HepG2 (cell line): ENCODE measurements around the gene ZNF860. TPM values are rescaled to one million over a fixed set of nuclear protein-coding genes. Genes with fewer than 3 reads are reported as not detected.
A peak's percentile ranks its signal among the peaks of the same experiment; 100 is the strongest.

Experiments used
- ATM ChIP-seq: fragments of 450-650 bp; IDR thresholded peaks from 2 replicates; pipeline ENCODE4 v1.7.1; 2017; ENCODE audit warnings: mild to moderate bottlenecking, borderline replicate concordance
- EED ChIP-seq: sonication (generic); formaldehyde crosslinking; IDR thresholded peaks from 2 replicates; pipeline ENCODE4 v1.5.0; 2020; ENCODE audit warnings: mild to moderate bottlenecking, missing genetic modification reagents
- FOSL1 ChIP-seq: sonication (generic); formaldehyde crosslinking; IDR thresholded peaks from 2 replicates; pipeline ENCODE4 v1.9.0; 2021; ENCODE audit warnings: missing genetic modification reagents, borderline replicate concordance
- FOXP1 ChIP-seq, 2 experiments: fragments of 450-650 bp in 1 of 2; IDR thresholded peaks; 2 replicates each; pipeline ENCODE4 v1.6.1; 2017 to 2018; ENCODE audit warnings: antibody characterized with exemption in 1 of 2
- GFI1 ChIP-seq: sonication (generic); formaldehyde crosslinking; IDR thresholded peaks from 2 replicates; pipeline ENCODE4 v1.5.0; 2020; ENCODE audit warnings: missing genetic modification reagents, mild to moderate bottlenecking, borderline replicate concordance
- GLMP ChIP-seq: sonication (generic); formaldehyde crosslinking; IDR thresholded peaks from 2 replicates; pipeline ENCODE4 v1.9.0; 2021; ENCODE audit warnings: missing genetic modification reagents, mild to moderate bottlenecking, borderline replicate concordance
- GMEB2 ChIP-seq: IDR thresholded peaks from 2 replicates; pipeline ENCODE4 v1.6.1; 2016; ENCODE audit warnings: missing biosample characterization, missing genetic modification reagents, low read depth
- HDAC6 ChIP-seq: fragments of 200-600 bp; sonication (generic); IDR thresholded peaks from 2 replicates; pipeline ENCODE4 v1.7.0; 2017; ENCODE audit warnings: mild to moderate bottlenecking, antibody characterized with exemption, low read length, low read depth
- MTF1 ChIP-seq: sonication (generic); formaldehyde crosslinking; IDR thresholded peaks from 2 replicates; pipeline ENCODE4 v1.5.0; 2020; ENCODE audit warnings: missing genetic modification reagents
- NFYB ChIP-seq: sonication (generic); formaldehyde crosslinking; IDR thresholded peaks from 2 replicates; pipeline ENCODE4 v1.4.0; 2020; ENCODE audit warnings: missing genetic modification reagents
- SOX13 ChIP-seq, 3 experiments: fragments of 450-650 bp in 1 of 3; sonication (generic) in 1 of 3; formaldehyde crosslinking in 1 of 3; IDR thresholded peaks in 2 of 3; conservative IDR thresholded peaks in 1 of 3; 2 replicates each; pipeline versions ENCODE4 v1.5.0 to v1.6.1; 2016 to 2020; ENCODE audit warnings: antibody characterized with exemption in 1 of 3, mild to moderate bottlenecking in 1 of 3, missing compliant biosample characterization in 1 of 3, missing genetic modification reagents in 1 of 3, moderate library complexity in 1 of 3
- TEAD3 ChIP-seq: optimal IDR thresholded peaks from 2 replicates; pipeline ENCODE3; 2016; ENCODE audit warnings: borderline replicate concordance
- TEF ChIP-seq: sonication (generic); formaldehyde crosslinking; IDR thresholded peaks from 2 replicates; pipeline ENCODE4 v1.5.0; 2020; ENCODE audit warnings: missing genetic modification reagents
- ZBTB4 ChIP-seq: sonication (generic); formaldehyde crosslinking; IDR thresholded peaks from 2 replicates; pipeline ENCODE4 v1.4.0; 2020; ENCODE audit warnings: missing genetic modification reagents, mild to moderate bottlenecking, borderline replicate concordance
- ZNF343 ChIP-seq: sonication (generic); formaldehyde crosslinking; IDR thresholded peaks from 2 replicates; pipeline ENCODE4 v1.4.0; 2020; ENCODE audit warnings: mild to moderate bottlenecking, missing genetic modification reagents
- ZNF510 ChIP-seq: sonication (generic); formaldehyde crosslinking; IDR thresholded peaks from 2 replicates; pipeline ENCODE4 v1.4.0; 2020; ENCODE audit warnings: low read depth, mild to moderate bottlenecking, missing genetic modification reagents
- ZNF761 ChIP-seq: sonication (generic); formaldehyde crosslinking; conservative IDR thresholded peaks from 2 replicates; pipeline ENCODE4 v1.4.0; 2020; ENCODE audit warnings: mild to moderate bottlenecking, missing genetic modification reagents
- ZXDC ChIP-seq: sonication (generic); formaldehyde crosslinking; IDR thresholded peaks from 2 replicates; pipeline ENCODE4 v1.5.0; 2020; ENCODE audit warnings: mild to moderate bottlenecking, missing genetic modification reagents
- polyA plus RNA-seq, 8 experiments: library from polyadenylated mRNA; depleted of rRNA in 3 of 8; stranded (reverse) in 7 of 8; unstranded in 1 of 8; fragments of >200 nt; fragmentation: Illumina TruSeq in 4 of 8; extraction: Trizol in 4 of 8; gene quantifications; 2 replicates each; pipeline versions ENCODE4 v1.2.1 to v1.2.3, GENCODE V29; 2011 to 2016; ENCODE audit warnings: low read depth in 4 of 8, missing spikeins in 1 of 8, mixed read lengths in 1 of 8; ENCODE audit not compliant: insufficient read depth in 1 of 8
- total RNA-seq, 5 experiments: library from RNA; depleted of rRNA; stranded (reverse); fragments of >200 nt; fragmentation: Illumina TruSeq; extraction: Trizol; gene quantifications; 2 replicates each; pipeline ENCODE4 v1.2.3, GENCODE V29; 2016; ENCODE audit warnings: low read depth in 1 of 5

The ZNF860 gene
- total and polyA plus RNA-seq, 2 of the 13 experiments (the other 11 are each of a cell fraction or from before 2014, with no cell fraction given), result 0.55 to 0.73 TPM

GRCh38 chr3:31981206-31982181 lies at the start of gene ZNF860, which contains the start of gene OSBPL10 (continued):
- TF ChIP-seq ZBTB4 (CRISPR knock-in tag), result no peak
- no peak for TF ChIP-seq TEF (CRISPR knock-in tag)
- no peak for TF ChIP-seq ZNF510
- no peak for TF ChIP-seq FOXP1 (IDR thresholded peaks at IDR 0.05)
- no peak for TF ChIP-seq FOXP1 (CRISPR knock-in tag; IDR thresholded peaks at IDR 0.05)
- TF ChIP-seq ZNF343 (CRISPR knock-in tag), result no peak
- TF ChIP-seq ATM, result no peak
- TF ChIP-seq HDAC6, result no peak
- TF ChIP-seq NFYB (CRISPR knock-in tag), result no peak
- TF ChIP-seq GMEB2 (CRISPR knock-in tag), result no peak
- peak; percentile 100 for TF ChIP-seq GFI1 (CRISPR knock-in tag)
- no peak for TF ChIP-seq GLMP (CRISPR knock-in tag)
- TF ChIP-seq ZNF761, result no peak
- no peak for TF ChIP-seq SOX13 (IDR thresholded peaks at IDR 0.05)
- TF ChIP-seq SOX13 (CRISPR knock-in tag; conservative IDR thresholded peaks at IDR 0.05 in 1 of 2, IDR thresholded peaks at IDR 0.05 in 1 of 2), result peak in 1 of 2 experiments; percentile 28; a peak in 1 of 4 replicates
- TF ChIP-seq MTF1, result no peak
- TF ChIP-seq TEAD3, result peak; percentile 18
- TF ChIP-seq ZXDC (CRISPR knock-in tag), result peak; percentile 30; the same call in 1 of the 2 replicates
- no peak; the same call in 1 of the 2 replicates for TF ChIP-seq FOSL1 (CRISPR knock-in tag)
- no peak for TF ChIP-seq EED
